ENCODE results near the gene SEPTIN3. TPM values are rescaled to one million over a fixed set of nuclear protein-coding genes. Genes with fewer than 3 reads are reported as not detected.

SEPTIN3 gene
- polyA plus RNA-seq, 1 of the 3 experiments (the other 2 are of a cell fraction): 0.35 TPM

GRCh38 chr22:42007922-42008321 lies 38.7 kb downstream of the SEPTIN3 start:
- H3K9me3 ChIP-seq: no peaks in the 10 kb centered on the region
- no peaks in the 10 kb centered on the region for H3K9me2 ChIP-seq
- H3K9ac ChIP-seq: no peak overlapping the region
- ChIA-PET POLR2A (no interaction called here), CTCF (interaction anchor here (1.2 kb wide), 1 partner anchor 67 kb away, joined by 3 read pairs; no protein-coding TSS in a partner anchor)
- no peaks in the 10 kb centered on the region for H4K20me1 ChIP-seq (ENCODE audit: insufficient read depth)
- no peak for DNase-seq
- no peaks in the 10 kb centered on the region for H3K4me1 ChIP-seq (ENCODE audit: control insufficient read depth in 1 of 2, insufficient read depth in 2 of 2, low read depth in 1 of 2, low read length in 1 of 2)
- TF ChIP-seq EP300 (IDR thresholded peaks at IDR 0.05; ENCODE audit: borderline replicate concordance in 1 of 2, low read depth in 1 of 2, low read length in 1 of 2) (no peak), EZH2phosphoT487 (IDR thresholded peaks at IDR 0.05; ENCODE audit: borderline replicate concordance, low read depth) (no peak), USF2 (IDR thresholded peaks at IDR 0.05; ENCODE audit: borderline replicate concordance, low read depth, low read length) (no peak), JUND (IDR thresholded peaks at IDR 0.05) (no peak), MEF2A (IDR thresholded peaks at IDR 0.05; ENCODE audit: borderline replicate concordance, low read depth) (no peak), POLR2AphosphoS5 (IDR thresholded peaks at IDR 0.05; ENCODE audit: low read depth, low read length) (no peak), USF1 (IDR thresholded peaks at IDR 0.05; ENCODE audit: borderline replicate concordance, low read depth) (no peak), MAX (IDR thresholded peaks at IDR 0.05; ENCODE audit: low read depth) (no peak), TCF12 (IDR thresholded peaks at IDR 0.05) (no peak), FOSL2 (IDR thresholded peaks at IDR 0.05; ENCODE audit: borderline replicate concordance, low read depth) (no peak), ZBTB33 (IDR thresholded peaks at IDR 0.05; ENCODE audit: borderline replicate concordance, low read depth) (no peak), NFIC (IDR thresholded peaks at IDR 0.05; ENCODE audit: borderline replicate concordance) (no peak), FOXJ3 (CRISPR knock-in tag; IDR thresholded peaks at IDR 0.05) (no peak), RAD21 (IDR thresholded peaks at IDR 0.05; ENCODE audit: low read length) (no peak), RCOR1 (IDR thresholded peaks at IDR 0.05; ENCODE audit: low read length) (no peak), REST (IDR thresholded peaks at IDR 0.05; ENCODE audit: low read depth, low read length) (no peak)
- no peaks in the 10 kb centered on the region for H3F3A ChIP-seq (replicated peaks; ENCODE audit: insufficient read depth)
- no peaks in the 10 kb centered on the region for H3K79me2 ChIP-seq (ENCODE audit: insufficient read depth)
- no peaks in the 10 kb centered on the region for H3K36me3 ChIP-seq (replicated peaks in 1 of 2; ENCODE audit: control insufficient read depth in 1 of 2, insufficient read depth in 2 of 2, low read length in 1 of 2)
- no peaks in the 10 kb centered on the region for H3K27me3 ChIP-seq (ENCODE audit: insufficient read depth)
- no peak overlapping the region for H2AFZ ChIP-seq (ENCODE audit: low read depth)
- H3K4me3 ChIP-seq (ENCODE audit: low read depth in 2 of 2, low read length in 1 of 2): no peak overlapping the region
- no peak overlapping the region for H3K4me2 ChIP-seq
- 36% methylated on average over 4 of the region's 4 CpGs for WGBS (ENCODE audit: low lambda C conversion rate)
- no peak overlapping the region for H3K27ac ChIP-seq (ENCODE audit: low read depth in 2 of 2, low read length in 1 of 2)

Measured in SK-N-SH (cell line).